Gastrocnemius medialis (tissue), 4 donors: ENCODE data around the gene NAA25.

Experiments used
- CTCF ChIP-seq, 5 experiments: fragments of 450-650 bp in 3 of 5; fragments of 200-600 bp in 2 of 5; sonication (generic) in 2 of 5; IDR thresholded peaks in 4 of 5; conservative IDR thresholded peaks in 1 of 5; 1 replicate in 4 of 5; 2 replicates in 1 of 5; pipeline ENCODE4 v1.5.1; 2016 to 2019; ENCODE audit warnings: antibody characterized with exemption in 5 of 5, mild to moderate bottlenecking in 3 of 5, moderate library complexity in 3 of 5
- POLR2A ChIP-seq, 2 donors: fragments of 450-650 bp; IDR thresholded peaks; one replicate each; pipeline ENCODE4 v1.6.1; 2017; ENCODE audit warnings: antibody characterized with exemption in 2 of 2, mild to moderate bottlenecking in 2 of 2, moderate library complexity in 2 of 2

- TF ChIP-seq POLR2A (IDR thresholded peaks at IDR 0.05): no peak
- no peak for TF ChIP-seq CTCF (IDR thresholded peaks at IDR 0.05 in 4 of 5, conservative IDR thresholded peaks at IDR 0.05 in 1 of 5)
These were observed 13.4 kb upstream of the NAA25 start for GRCh38 chr12:112121780-112122565.
